ENCODE data around the gene SLC16A2.

The SLC16A2 gene

DNA sequence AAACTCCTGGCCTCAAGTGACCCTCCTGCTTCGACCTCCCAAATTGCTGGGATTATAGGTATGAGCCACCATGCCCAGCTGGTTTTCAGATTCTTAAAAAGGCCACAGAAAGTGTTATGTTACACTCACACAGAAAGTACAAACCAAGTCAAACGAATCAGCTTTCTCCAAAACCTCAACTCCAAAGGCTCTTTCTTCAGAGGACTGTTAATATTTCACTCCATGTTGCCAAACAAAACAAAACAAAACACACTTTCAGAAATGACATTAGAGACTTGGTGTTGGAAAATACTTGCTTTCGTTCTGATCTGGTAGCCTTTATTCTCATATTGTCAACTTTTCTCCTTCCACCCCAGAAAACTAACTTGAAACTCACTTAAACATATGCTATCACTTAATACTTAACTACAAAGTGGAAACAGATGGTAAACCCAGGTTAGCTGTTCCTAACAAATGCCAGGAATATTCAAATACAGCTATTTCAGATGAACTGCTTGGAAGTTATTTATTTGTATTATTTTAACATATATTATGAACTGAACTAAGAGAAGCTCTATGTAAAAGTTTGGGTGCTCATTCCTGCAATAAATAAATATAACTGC, 158.4 kb downstream of the SLC16A2 start:
- H3K27me3 ChIP-seq (ENCODE audit: low read length) = no peaks in the 10 kb centered on the region
- TF ChIP-seq, protein P1, sequence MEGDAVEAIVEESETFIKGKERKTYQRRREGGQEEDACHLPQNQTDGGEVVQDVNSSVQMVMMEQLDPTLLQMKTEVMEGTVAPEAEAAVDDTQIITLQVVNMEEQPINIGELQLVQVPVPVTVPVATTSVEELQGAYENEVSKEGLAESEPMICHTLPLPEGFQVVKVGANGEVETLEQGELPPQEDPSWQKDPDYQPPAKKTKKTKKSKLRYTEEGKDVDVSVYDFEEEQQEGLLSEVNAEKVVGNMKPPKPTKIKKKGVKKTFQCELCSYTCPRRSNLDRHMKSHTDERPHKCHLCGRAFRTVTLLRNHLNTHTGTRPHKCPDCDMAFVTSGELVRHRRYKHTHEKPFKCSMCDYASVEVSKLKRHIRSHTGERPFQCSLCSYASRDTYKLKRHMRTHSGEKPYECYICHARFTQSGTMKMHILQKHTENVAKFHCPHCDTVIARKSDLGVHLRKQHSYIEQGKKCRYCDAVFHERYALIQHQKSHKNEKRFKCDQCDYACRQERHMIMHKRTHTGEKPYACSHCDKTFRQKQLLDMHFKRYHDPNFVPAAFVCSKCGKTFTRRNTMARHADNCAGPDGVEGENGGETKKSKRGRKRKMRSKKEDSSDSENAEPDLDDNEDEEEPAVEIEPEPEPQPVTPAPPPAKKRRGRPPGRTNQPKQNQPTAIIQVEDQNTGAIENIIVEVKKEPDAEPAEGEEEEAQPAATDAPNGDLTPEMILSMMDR (IDR thresholded peaks at IDR 0.05; ENCODE audit: insufficient read depth, low read length, poor library complexity, severe bottlenecking) = no peak
- no peak for TF ChIP-seq EZH2phosphoT487 (conservative IDR thresholded peaks at IDR 0.05; ENCODE audit: low read length)
- H2AFZ ChIP-seq (ENCODE audit: low read depth, low read length, severe bottlenecking) = no peak overlapping the region
- H3K9ac ChIP-seq (ENCODE audit: low read length) = no peak overlapping the region
- no peaks in the 10 kb centered on the region for H3F3A ChIP-seq (ENCODE audit: insufficient read depth)
- H3K4me3 ChIP-seq (ENCODE audit: insufficient read depth, low read length, poor library complexity, severe bottlenecking) = no peak overlapping the region
- no peaks in the 10 kb centered on the region for H3K9me3 ChIP-seq (ENCODE audit: insufficient read depth, low read length)
- no peak overlapping the region for H3K27ac ChIP-seq (ENCODE audit: low read depth, low read length)
- H3K79me2 ChIP-seq (ENCODE audit: insufficient read depth, low read length) = no peaks in the 10 kb centered on the region
- H4K20me1 ChIP-seq (ENCODE audit: low read depth, low read length) = no peaks in the 10 kb centered on the region
- no peaks in the 10 kb centered on the region for H3K36me3 ChIP-seq (ENCODE audit: low read length)
- no peak overlapping the region for H3K4me2 ChIP-seq (ENCODE audit: low read depth, low read length, poor library complexity, severe bottlenecking)
- H3K9me2 ChIP-seq (replicated peaks; ENCODE audit: insufficient read depth, low read length) = no peaks in the 10 kb centered on the region
